ENCODE results near the gene DCXR. TPM values are rescaled to one million over a fixed set of nuclear protein-coding genes. Genes with fewer than 3 reads are reported as not detected.

The DCXR gene
- total RNA-seq, 1 experiment from 2014 or later, result 120 TPM

GRCh38 chr17:82055965-82056728 is 18.6 kb upstream of the DCXR start:
- Histone ChIP-seq H3K4me3 (no peak overlapping the region), H3K79me2 (ENCODE audit: low read depth) (peaks cover 13% of the 10 kb centered on the region), H3K36me3 (ENCODE audit: low read depth) (no peaks in the 10 kb centered on the region), H3K27me3 (ENCODE audit: insufficient read depth, low read depth) (no peaks in the 10 kb centered on the region), H4K20me1 (ENCODE audit: insufficient read depth) (no peaks in the 10 kb centered on the region), H3K4me2 (no peak overlapping the region), H3K27ac (no peak overlapping the region), H3F3A (ENCODE audit: insufficient read depth, low read depth) (no peaks in the 10 kb centered on the region), H2AFZ (no peak overlapping the region), H3K4me1 (replicated peaks; ENCODE audit: insufficient read depth) (no peaks in the 10 kb centered on the region), H3K9me2 (ENCODE audit: insufficient read depth) (no peaks in the 10 kb centered on the region), H3K9me3 (ENCODE audit: insufficient read depth, low read depth) (no peaks in the 10 kb centered on the region)
- no TSS peak for BruUV-seq (replicated peaks)
- no peak for TF ChIP-seq CTCF (conservative IDR thresholded peaks at IDR 0.05)
- no peak for DNase-seq
- intact Hi-C loops (cut with micrococcal nuclease; ENCODE audit: unreplicated experiment), result no loop called here
- ChIA-PET CTCF (no interaction called here), POLR2A (ENCODE audit: unreplicated experiment) (no interaction called here)

GRCh38 chr17:82055023-82055964 is 17.8 kb upstream of the DCXR start:
- no peak overlapping the region for H3K27ac ChIP-seq
- no peak overlapping the region for H3K4me3 ChIP-seq
- H4K20me1 ChIP-seq (ENCODE audit: insufficient read depth), result no peaks in the 10 kb centered on the region
- no peaks in the 10 kb centered on the region for H3K9me2 ChIP-seq (ENCODE audit: insufficient read depth)
- H3K79me2 ChIP-seq (ENCODE audit: low read depth), result peaks cover 13% of the 10 kb centered on the region
- ChIA-PET POLR2A (ENCODE audit: unreplicated experiment) (no interaction called here), CTCF (no interaction called here)
- intact Hi-C loops (cut with micrococcal nuclease; ENCODE audit: unreplicated experiment), result no loop called here
- no peak overlapping the region for H2AFZ ChIP-seq
- DNase-seq, result no peak
- no peaks in the 10 kb centered on the region for H3F3A ChIP-seq (ENCODE audit: insufficient read depth, low read depth)
- H3K27me3 ChIP-seq (ENCODE audit: insufficient read depth, low read depth), result no peaks in the 10 kb centered on the region
- TF ChIP-seq CTCF (conservative IDR thresholded peaks at IDR 0.05) (no peak), EZH2 (IDR thresholded peaks at IDR 0.05; ENCODE audit: low read depth) (no peak)
- no TSS peak for BruUV-seq (replicated peaks)
- H3K4me1 ChIP-seq (replicated peaks; ENCODE audit: insufficient read depth), result no peaks in the 10 kb centered on the region
- H3K9me3 ChIP-seq (ENCODE audit: insufficient read depth, low read depth), result no peaks in the 10 kb centered on the region
- no peaks in the 10 kb centered on the region for H3K36me3 ChIP-seq (ENCODE audit: low read depth)
- H3K4me2 ChIP-seq, result no peak overlapping the region

GRCh38 chr17:82054351-82055022 is 17.0 kb upstream of the DCXR start:
- Histone ChIP-seq H3K4me3 (no peak overlapping the region), H3K4me1 (replicated peaks; ENCODE audit: insufficient read depth) (no peaks in the 10 kb centered on the region), H3K79me2 (ENCODE audit: low read depth) (peaks cover 13% of the 10 kb centered on the region), H3K36me3 (ENCODE audit: low read depth) (no peaks in the 10 kb centered on the region), H3K27ac (no peak overlapping the region), H2AFZ (no peak overlapping the region), H3K9me2 (ENCODE audit: insufficient read depth) (no peaks in the 10 kb centered on the region), H3K27me3 (ENCODE audit: insufficient read depth, low read depth) (no peaks in the 10 kb centered on the region), H3K4me2 (no peak overlapping the region), H3K9me3 (ENCODE audit: insufficient read depth, low read depth) (no peaks in the 10 kb centered on the region), H3F3A (ENCODE audit: insufficient read depth, low read depth) (no peaks in the 10 kb centered on the region), H4K20me1 (ENCODE audit: insufficient read depth) (no peaks in the 10 kb centered on the region)
- intact Hi-C loops (cut with micrococcal nuclease; ENCODE audit: unreplicated experiment), result no loop called here
- no peak for TF ChIP-seq CTCF (conservative IDR thresholded peaks at IDR 0.05)
- TF ChIP-seq EZH2 (IDR thresholded peaks at IDR 0.05; ENCODE audit: low read depth), result no peak
- POLR2A ChIA-PET (ENCODE audit: unreplicated experiment), result no interaction called here
- BruUV-seq (replicated peaks), result no TSS peak
- CTCF ChIA-PET, result no interaction called here
- DNase-seq, result no peak
